GM23338 (cell line): ENCODE data around the gene SRSF3.

Experiments used
- CREB1 ChIP-seq: fragments of 250-450 bp; sonication (Bioruptor Pico); IDR thresholded peaks from 2 replicates; pipeline ENCODE4 v1.5.0; 2020; ENCODE audit warnings: low read depth, mild to moderate bottlenecking, moderate library complexity
- CTCF ChIP-seq, 2 experiments: fragments of 200-600 bp in 1 of 2; sonication (generic) in 1 of 2; conservative IDR thresholded peaks; 2 replicates each; pipeline versions ENCODE4 v1.5.1 to v1.6.1; 2016 to 2017; ENCODE audit warnings: antibody characterized with exemption in 2 of 2, low read depth in 2 of 2, mild to moderate bottlenecking in 2 of 2, moderate library complexity in 1 of 2
- ETS1 ChIP-seq: IDR thresholded peaks from 2 replicates; pipeline ENCODE4 v1.6.1; 2016; ENCODE audit warnings: antibody characterized with exemption
- EZH2 ChIP-seq: fragments of 200-600 bp; sonication (generic); IDR thresholded peaks from one replicate; pipeline ENCODE4 v1.8.0; 2017; ENCODE audit warnings: antibody characterized with exemption, mild to moderate bottlenecking, low read depth; ENCODE audit not compliant: unreplicated experiment
- EZH2phosphoT487 ChIP-seq: fragments of 200-600 bp; sonication (generic); IDR thresholded peaks from one replicate; pipeline ENCODE4 v1.8.1; 2018; ENCODE audit warnings: antibody characterized with exemption; ENCODE audit not compliant: unreplicated experiment
- JUNB ChIP-seq: IDR thresholded peaks from one replicate; pipeline ENCODE4 v1.6.1; 2016; ENCODE audit warnings: antibody characterized with exemption; ENCODE audit not compliant: unreplicated experiment
- POLR2AphosphoS5 ChIP-seq: IDR thresholded peaks from 2 replicates; pipeline ENCODE4 v1.6.1; 2016; ENCODE audit warnings: antibody characterized with exemption, low read depth
- REST ChIP-seq: IDR thresholded peaks from one replicate; pipeline ENCODE4 v1.6.1; 2018; ENCODE audit warnings: antibody characterized with exemption; ENCODE audit not compliant: unreplicated experiment
- STAT1 ChIP-seq: IDR thresholded peaks from one replicate; pipeline ENCODE4 v1.6.1; 2016; ENCODE audit warnings: antibody characterized with exemption; ENCODE audit not compliant: unreplicated experiment
- ZNF114 ChIP-seq: fragments of 250-450 bp; sonication (Bioruptor Pico); IDR thresholded peaks from 2 replicates; pipeline ENCODE4 v1.5.0; 2020; ENCODE audit warnings: mild to moderate bottlenecking, moderate library complexity
- ZNF462 ChIP-seq: fragments of 250-450 bp; sonication (Bioruptor Pico); IDR thresholded peaks from 2 replicates; pipeline ENCODE4 v1.5.0; 2020; ENCODE audit warnings: mild to moderate bottlenecking, moderate library complexity

GRCh38 chr6:36563237-36563927 is 30.8 kb upstream of the SRSF3 start:
- TF ChIP-seq CTCF (conservative IDR thresholded peaks at IDR 0.05; ENCODE audit: low read depth in 2 of 2) (no peak), EZH2 (no peak), EZH2phosphoT487 (no peak), REST (no peak), JUNB (no peak), POLR2AphosphoS5 (no peak), ZNF462 (CRISPR knock-in tag) (no peak), ZNF114 (CRISPR knock-in tag) (no peak), ETS1 (no peak), CREB1 (CRISPR knock-in tag) (no peak), STAT1 (no peak)
